Keratinocyte (primary cell): ENCODE data around the gene RPRD1B. TPM values are rescaled to one million over a fixed set of nuclear protein-coding genes. Genes with fewer than 3 reads are reported as not detected.

ENCODE experiments used
- DNase-seq: peaks from one replicate; pipeline ENCODE4 v3.0.0-alpha.2; 2011; ENCODE audit warnings: low read depth, missing footprints, low spot score
- FAIRE-seq: peaks from 2 replicates; lab custom pipeline; 2011; peaks lifted over from hg19 to GRCh38; lab: Jason Lieb, UNC
- H2AFZ ChIP-seq: 2 replicates; pipeline ENCODE4 v1.6.0; 2012; ENCODE audit warnings: low read length, control low read depth, inconsistent platforms; ENCODE audit not compliant: control insufficient read depth
- H3K27ac ChIP-seq: 2 replicates; pipeline ENCODE4 v1.5.1; 2011; ENCODE audit warnings: low read length; ENCODE audit not compliant: control insufficient read depth, insufficient read depth
- H3K27me3 ChIP-seq: 3 replicates; pipeline ENCODE4 v1.6.0; 2011; ENCODE audit warnings: low read length; ENCODE audit not compliant: control insufficient read depth, insufficient read depth; ENCODE audit errors: extremely low read depth
- H3K36me3 ChIP-seq, 2 experiments: 2 replicates in 1 of 2; 3 replicates in 1 of 2; pipeline ENCODE4 v1.5.1; 2011; ENCODE audit warnings: low read length in 2 of 2, mild to moderate bottlenecking in 1 of 2; ENCODE audit not compliant: control insufficient read depth in 2 of 2, insufficient read depth in 2 of 2; ENCODE audit errors: extremely low read depth in 1 of 2
- H3K4me1 ChIP-seq: 3 replicates; pipeline ENCODE4 v1.5.1; 2011; ENCODE audit warnings: low read length; ENCODE audit not compliant: control insufficient read depth, insufficient read depth; ENCODE audit errors: extremely low read depth
- H3K4me2 ChIP-seq: 3 replicates; pipeline ENCODE4 v1.6.0; 2011; ENCODE audit warnings: low read depth, low read length; ENCODE audit not compliant: control insufficient read depth, insufficient read depth; ENCODE audit errors: extremely low read depth
- H3K4me3 ChIP-seq, 3 experiments: fragments of 200-600 bp in 1 of 3; sonication (generic) in 1 of 3; 2 replicates in 2 of 3; 3 replicates in 1 of 3; pipeline ENCODE4 v1.5.1; 2011 to 2016; ENCODE audit warnings: low read length in 3 of 3, mild to moderate bottlenecking in 3 of 3, control low read depth in 2 of 3, inconsistent platforms in 1 of 3, low read depth in 1 of 3, mixed read lengths in 1 of 3, mixed run types in 1 of 3, moderate library complexity in 1 of 3; ENCODE audit not compliant: control insufficient read depth in 2 of 3, insufficient read depth in 2 of 3; ENCODE audit errors: extremely low read depth in 1 of 3
- H3K79me2 ChIP-seq: 2 replicates; pipeline ENCODE4 v1.6.0; 2012; ENCODE audit warnings: low read length; ENCODE audit not compliant: control insufficient read depth, insufficient read depth
- H3K9ac ChIP-seq: 3 replicates; pipeline ENCODE4 v1.6.0; 2011; ENCODE audit warnings: low read length; ENCODE audit not compliant: control insufficient read depth, insufficient read depth; ENCODE audit errors: extremely low read depth
- H3K9me1 ChIP-seq: 3 replicates; pipeline ENCODE4 v1.6.0; 2011; ENCODE audit warnings: low read length; ENCODE audit not compliant: control insufficient read depth, insufficient read depth; ENCODE audit errors: extremely low read depth
- H3K9me3 ChIP-seq: 2 replicates; pipeline ENCODE4 v1.5.1; 2012; ENCODE audit warnings: low read depth, low read length; ENCODE audit not compliant: control insufficient read depth
- H4K20me1 ChIP-seq: 3 replicates; pipeline ENCODE4 v1.6.0; 2011; ENCODE audit warnings: low read length; ENCODE audit not compliant: control insufficient read depth, insufficient read depth; ENCODE audit errors: extremely low read depth
- EZH2 ChIP-seq: IDR thresholded peaks from one replicate; pipeline ENCODE4 v1.6.1; 2012; ENCODE audit warnings: inconsistent platforms, mild to moderate bottlenecking, low read length, moderate library complexity
- dilution Hi-C: fragments of 300-500 bp; cut with MboI; formaldehyde crosslinking; loops from one replicate; pipeline ENCODE4 v1.7.0; 2020; ENCODE audit warnings: low sequenced_read_pairs; ENCODE audit not compliant: extremely low pct_ligation_motif_present
- polyA plus RNA-seq, 5 experiments: library from polyadenylated mRNA; depleted of rRNA in 3 of 5; stranded (reverse) in 3 of 5; stranded (forward) in 1 of 5; unstranded in 1 of 5; fragments of >200 nt; gene quantifications; 1 replicate in 1 of 5; 2 replicates in 3 of 5; 3 replicates in 1 of 5; pipeline versions ENCODE4 v1.2.1 to v1.2.3, GENCODE V29; 2011 to 2012; ENCODE audit warnings: missing spikeins in 2 of 5, low read depth in 1 of 5, low replicate concordance in 1 of 5
- TF ChIP-seq, protein P1 (sequence below), 3 experiments: IDR thresholded peaks in 1 of 3; conservative IDR thresholded peaks in 1 of 3; optimal IDR thresholded peaks in 1 of 3; 2 replicates in 2 of 3; 3 replicates in 1 of 3; pipeline versions ENCODE3 to v1.5.1; 2011; ENCODE audit warnings: low read length in 3 of 3, mild to moderate bottlenecking in 3 of 3, moderate library complexity in 2 of 3, control low read depth in 1 of 3, inconsistent platforms in 1 of 3; ENCODE audit not compliant: insufficient read depth in 2 of 3; ENCODE audit errors: extremely low read depth in 1 of 3

Gene RPRD1B
- polyA plus RNA-seq, 1 donor (not counting 4 experiments of a cell fraction or from before 2014, with no cell fraction given) = 19.9 TPM

- H3K4me1 ChIP-seq = no peaks in the 10 kb centered on the region
- H3K27me3 ChIP-seq = no peaks in the 10 kb centered on the region
- no peak overlapping the region for H3K4me3 ChIP-seq
- no peak overlapping the region for H2AFZ ChIP-seq
- H3K36me3 ChIP-seq = no peaks in the 10 kb centered on the region
- no peak for FAIRE-seq
- no peak for DNase-seq
- H3K9me3 ChIP-seq = no peaks in the 10 kb centered on the region
- H3K9ac ChIP-seq = no peak overlapping the region
- dilution Hi-C loops = no loop called here
- H3K27ac ChIP-seq = no peak overlapping the region
- H4K20me1 ChIP-seq = no peaks in the 10 kb centered on the region
- TF ChIP-seq, protein P1, sequence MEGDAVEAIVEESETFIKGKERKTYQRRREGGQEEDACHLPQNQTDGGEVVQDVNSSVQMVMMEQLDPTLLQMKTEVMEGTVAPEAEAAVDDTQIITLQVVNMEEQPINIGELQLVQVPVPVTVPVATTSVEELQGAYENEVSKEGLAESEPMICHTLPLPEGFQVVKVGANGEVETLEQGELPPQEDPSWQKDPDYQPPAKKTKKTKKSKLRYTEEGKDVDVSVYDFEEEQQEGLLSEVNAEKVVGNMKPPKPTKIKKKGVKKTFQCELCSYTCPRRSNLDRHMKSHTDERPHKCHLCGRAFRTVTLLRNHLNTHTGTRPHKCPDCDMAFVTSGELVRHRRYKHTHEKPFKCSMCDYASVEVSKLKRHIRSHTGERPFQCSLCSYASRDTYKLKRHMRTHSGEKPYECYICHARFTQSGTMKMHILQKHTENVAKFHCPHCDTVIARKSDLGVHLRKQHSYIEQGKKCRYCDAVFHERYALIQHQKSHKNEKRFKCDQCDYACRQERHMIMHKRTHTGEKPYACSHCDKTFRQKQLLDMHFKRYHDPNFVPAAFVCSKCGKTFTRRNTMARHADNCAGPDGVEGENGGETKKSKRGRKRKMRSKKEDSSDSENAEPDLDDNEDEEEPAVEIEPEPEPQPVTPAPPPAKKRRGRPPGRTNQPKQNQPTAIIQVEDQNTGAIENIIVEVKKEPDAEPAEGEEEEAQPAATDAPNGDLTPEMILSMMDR (optimal IDR thresholded peaks at IDR 0.05 in 1 of 3, IDR thresholded peaks at IDR 0.05 in 1 of 3, conservative IDR thresholded peaks at IDR 0.05 in 1 of 3; ENCODE audit: extremely low read depth in 1 of 3, insufficient read depth in 2 of 3, low read length in 3 of 3) = no peak
- TF ChIP-seq EZH2 = no peak
- no peaks in the 10 kb centered on the region for H3K9me1 ChIP-seq
- H3K79me2 ChIP-seq = peaks cover 70% of the 10 kb centered on the region
- H3K4me2 ChIP-seq = no peak overlapping the region
Observed at GRCh38 chr20:38024496-38024895, 9.1 kb upstream of the RPRD1B start.

DNA sequence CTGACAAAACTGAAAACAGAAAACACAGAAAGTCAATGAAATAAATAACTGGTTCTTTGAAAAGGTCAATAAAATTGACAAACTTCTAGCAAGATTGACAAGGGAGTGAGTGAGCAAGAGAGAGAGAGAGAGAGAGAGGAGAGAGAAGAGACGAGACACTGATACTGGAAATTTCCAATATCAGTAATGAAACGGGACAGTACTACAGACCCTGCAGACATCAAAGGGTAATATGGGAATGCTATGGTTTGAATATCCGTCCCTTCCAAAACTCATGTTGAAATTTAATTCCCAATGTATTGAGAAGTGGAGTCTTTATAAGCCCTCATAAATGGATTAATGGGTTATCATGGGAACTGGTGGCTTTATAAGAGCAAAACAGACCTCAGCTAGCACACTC, 4.1 kb upstream of the RPRD1B start:
- no peak for FAIRE-seq
- peaks cover 7% of the 10 kb centered on the region for H3K4me1 ChIP-seq
- H2AFZ ChIP-seq = no peak overlapping the region
- H3K27ac ChIP-seq = no peak overlapping the region
- dilution Hi-C loops = no loop called here
- TF ChIP-seq, protein P1 (optimal IDR thresholded peaks at IDR 0.05 in 1 of 3, IDR thresholded peaks at IDR 0.05 in 1 of 3, conservative IDR thresholded peaks at IDR 0.05 in 1 of 3; ENCODE audit: extremely low read depth in 1 of 3, insufficient read depth in 2 of 3, low read length in 3 of 3) = no peak
- TF ChIP-seq EZH2 = no peak
- no peaks in the 10 kb centered on the region for H4K20me1 ChIP-seq
- H3K27me3 ChIP-seq = no peaks in the 10 kb centered on the region
- no peak for DNase-seq
- H3K79me2 ChIP-seq = peaks cover 88% of the 10 kb centered on the region
- H3K4me3 ChIP-seq = no peak overlapping the region
- no peaks in the 10 kb centered on the region for H3K36me3 ChIP-seq
- no peaks in the 10 kb centered on the region for H3K9me3 ChIP-seq
- no peak overlapping the region for H3K9ac ChIP-seq
- H3K4me2 ChIP-seq = no peak overlapping the region
- H3K9me1 ChIP-seq = no peaks in the 10 kb centered on the region
